Measurements from ENCODE around the gene NFIB.

DNA sequence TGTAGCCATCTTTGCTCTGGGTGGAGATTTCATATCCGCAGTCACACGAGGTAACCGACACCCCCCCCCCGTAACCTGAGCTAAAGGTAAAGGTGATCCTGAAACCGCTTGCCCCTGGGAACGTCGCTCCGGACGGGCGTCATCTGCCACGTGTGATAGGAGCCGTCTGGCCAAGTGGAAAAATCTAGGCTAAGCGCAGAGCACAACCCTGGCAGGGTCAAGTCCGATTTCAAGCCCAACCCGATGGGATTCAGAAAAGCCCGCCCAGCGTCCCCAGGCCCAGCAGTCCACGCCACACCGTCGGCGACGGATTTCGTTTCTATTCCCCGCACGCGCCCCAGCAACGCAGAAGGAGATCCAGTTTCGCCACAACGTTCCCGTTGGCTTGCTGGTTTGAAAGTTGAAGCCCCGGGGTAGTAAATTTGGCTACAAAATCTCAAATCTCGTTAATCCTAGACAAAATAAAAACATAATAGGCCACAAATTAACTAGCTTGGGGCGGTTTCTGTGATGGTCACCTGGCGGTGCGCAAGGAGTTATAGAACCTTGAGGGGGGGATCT lies 32.4 kb upstream of the NFIB start:
- TF ChIP-seq POLR2AphosphoS5 (IDR thresholded peaks at IDR 0.05) (no peak), POLR2A (IDR thresholded peaks at IDR 0.05) (no peak), EP300 (IDR thresholded peaks at IDR 0.05) (no peak)
- TF ChIP-seq, protein P1, sequence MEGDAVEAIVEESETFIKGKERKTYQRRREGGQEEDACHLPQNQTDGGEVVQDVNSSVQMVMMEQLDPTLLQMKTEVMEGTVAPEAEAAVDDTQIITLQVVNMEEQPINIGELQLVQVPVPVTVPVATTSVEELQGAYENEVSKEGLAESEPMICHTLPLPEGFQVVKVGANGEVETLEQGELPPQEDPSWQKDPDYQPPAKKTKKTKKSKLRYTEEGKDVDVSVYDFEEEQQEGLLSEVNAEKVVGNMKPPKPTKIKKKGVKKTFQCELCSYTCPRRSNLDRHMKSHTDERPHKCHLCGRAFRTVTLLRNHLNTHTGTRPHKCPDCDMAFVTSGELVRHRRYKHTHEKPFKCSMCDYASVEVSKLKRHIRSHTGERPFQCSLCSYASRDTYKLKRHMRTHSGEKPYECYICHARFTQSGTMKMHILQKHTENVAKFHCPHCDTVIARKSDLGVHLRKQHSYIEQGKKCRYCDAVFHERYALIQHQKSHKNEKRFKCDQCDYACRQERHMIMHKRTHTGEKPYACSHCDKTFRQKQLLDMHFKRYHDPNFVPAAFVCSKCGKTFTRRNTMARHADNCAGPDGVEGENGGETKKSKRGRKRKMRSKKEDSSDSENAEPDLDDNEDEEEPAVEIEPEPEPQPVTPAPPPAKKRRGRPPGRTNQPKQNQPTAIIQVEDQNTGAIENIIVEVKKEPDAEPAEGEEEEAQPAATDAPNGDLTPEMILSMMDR (IDR thresholded peaks at IDR 0.05), result no peak

Data from gastroesophageal sphincter (tissue), 3 donors.